Neural crest cell (in vitro differentiated cells): ENCODE data around the gene SYNPO. TPM values are rescaled to one million over a fixed set of nuclear protein-coding genes. Genes with fewer than 3 reads are reported as not detected.

ENCODE experiments used
- DNase-seq: peaks from one replicate; pipeline ENCODE4 v3.0.0; 2021; ENCODE audit warnings: low read depth, mixed read lengths, low spot score
- H3K27ac Mint-ChIP-seq: one replicate; pipeline ENCODE4 v1.8.0; 2021; ENCODE audit warnings: mild to moderate bottlenecking, mixed read lengths; ENCODE audit not compliant: unreplicated experiment
- H3K27me3 Mint-ChIP-seq: 2 replicates; pipeline ENCODE4 v1.8.0; 2021; ENCODE audit warnings: low read depth, mild to moderate bottlenecking, mixed read lengths
- H3K36me3 Mint-ChIP-seq: 2 replicates; pipeline ENCODE4 v1.8.0; 2021; ENCODE audit warnings: low read depth, mild to moderate bottlenecking, mixed read lengths
- H3K4me1 Mint-ChIP-seq: 2 replicates; pipeline ENCODE4 v1.8.0; 2021; ENCODE audit warnings: mixed read lengths
- H3K4me3 Mint-ChIP-seq: one replicate; pipeline ENCODE4 v1.8.0; 2021; ENCODE audit warnings: mild to moderate bottlenecking, mixed read lengths
- H3K9me3 Mint-ChIP-seq: 2 replicates; pipeline ENCODE4 v1.8.0; 2021; ENCODE audit warnings: mixed read lengths
- CTCF ChIP-seq: fragments of 200-600 bp; sonication (generic); conservative IDR thresholded peaks from 2 replicates; pipeline ENCODE4 v1.5.0; 2021; ENCODE audit warnings: antibody characterized with exemption, mild to moderate bottlenecking
- total RNA-seq: library from RNA; stranded (reverse); gene quantifications from 2 replicates; pipeline ENCODE4 v1.2.1, GENCODE V29; 2021

Gene SYNPO
- total RNA-seq, 1 donor from 2014 or later, result 1.5 TPM

GRCh38 chr5:150644514-150644913, 4.1 kb downstream of the SYNPO start:
- no peak for DNase-seq
- Mint-ChIP-seq H3K4me1 (peaks cover 5% of the 10 kb centered on the region), H3K27ac (no peak overlapping the region), H3K27me3 (peaks cover 3% of the 10 kb centered on the region), H3K36me3 (no peaks in the 10 kb centered on the region), H3K4me3 (no peak overlapping the region), H3K9me3 (no peaks in the 10 kb centered on the region)
- no peak for TF ChIP-seq CTCF

- peaks cover 4% of the 10 kb centered on the region for H3K4me1 Mint-ChIP-seq
- no peak for TF ChIP-seq CTCF
- no peak overlapping the region for H3K27ac Mint-ChIP-seq
- H3K36me3 Mint-ChIP-seq, result no peaks in the 10 kb centered on the region
- no peaks in the 10 kb centered on the region for H3K9me3 Mint-ChIP-seq
- peaks cover 3% of the 10 kb centered on the region for H3K27me3 Mint-ChIP-seq
- H3K4me3 Mint-ChIP-seq, result no peak overlapping the region
- no peak for DNase-seq
Measured at GRCh38 chr5:150645070-150645700, 4.7 kb downstream of the SYNPO start.

- Mint-ChIP-seq H3K4me1 (peaks cover 12% of the 10 kb centered on the region), H3K4me3 (no peak overlapping the region), H3K27me3 (no peaks in the 10 kb centered on the region), H3K36me3 (no peaks in the 10 kb centered on the region), H3K27ac (no peak overlapping the region), H3K9me3 (no peaks in the 10 kb centered on the region)
- no peak for TF ChIP-seq CTCF
- no peak for DNase-seq
Measured at GRCh38 chr5:150647275-150648251, 7.1 kb downstream of the SYNPO start.

- DNase-seq, result no peak
- H3K4me3 Mint-ChIP-seq, result no peak overlapping the region
- peaks cover 21% of the 10 kb centered on the region for H3K4me1 Mint-ChIP-seq
- H3K27me3 Mint-ChIP-seq, result no peaks in the 10 kb centered on the region
- no peak for TF ChIP-seq CTCF
- no peaks in the 10 kb centered on the region for H3K36me3 Mint-ChIP-seq
- H3K9me3 Mint-ChIP-seq, result no peaks in the 10 kb centered on the region
- peak overlapping the region; percentile 87 for H3K27ac Mint-ChIP-seq
Measured at GRCh38 chr5:150648294-150649107, 8.0 kb downstream of the SYNPO start.
